Lower leg skin (tissue), 3 donors: Measurements from ENCODE around the gene KISS1R.

Experiments
- POLR2A ChIP-seq, 2 donors: fragments of 450-650 bp; IDR thresholded peaks; one replicate each; pipeline ENCODE4 v1.6.1; 2016 to 2017; ENCODE audit warnings: antibody characterized with exemption in 2 of 2, mild to moderate bottlenecking in 1 of 2, moderate library complexity in 1 of 2
- TF ChIP-seq, protein P1 (sequence below), 3 donors: fragments of 450-650 bp; IDR thresholded peaks; one replicate each; pipeline ENCODE4 v1.5.1; 2016; ENCODE audit warnings: antibody characterized with exemption in 3 of 3, mild to moderate bottlenecking in 3 of 3, moderate library complexity in 2 of 3

DNA sequence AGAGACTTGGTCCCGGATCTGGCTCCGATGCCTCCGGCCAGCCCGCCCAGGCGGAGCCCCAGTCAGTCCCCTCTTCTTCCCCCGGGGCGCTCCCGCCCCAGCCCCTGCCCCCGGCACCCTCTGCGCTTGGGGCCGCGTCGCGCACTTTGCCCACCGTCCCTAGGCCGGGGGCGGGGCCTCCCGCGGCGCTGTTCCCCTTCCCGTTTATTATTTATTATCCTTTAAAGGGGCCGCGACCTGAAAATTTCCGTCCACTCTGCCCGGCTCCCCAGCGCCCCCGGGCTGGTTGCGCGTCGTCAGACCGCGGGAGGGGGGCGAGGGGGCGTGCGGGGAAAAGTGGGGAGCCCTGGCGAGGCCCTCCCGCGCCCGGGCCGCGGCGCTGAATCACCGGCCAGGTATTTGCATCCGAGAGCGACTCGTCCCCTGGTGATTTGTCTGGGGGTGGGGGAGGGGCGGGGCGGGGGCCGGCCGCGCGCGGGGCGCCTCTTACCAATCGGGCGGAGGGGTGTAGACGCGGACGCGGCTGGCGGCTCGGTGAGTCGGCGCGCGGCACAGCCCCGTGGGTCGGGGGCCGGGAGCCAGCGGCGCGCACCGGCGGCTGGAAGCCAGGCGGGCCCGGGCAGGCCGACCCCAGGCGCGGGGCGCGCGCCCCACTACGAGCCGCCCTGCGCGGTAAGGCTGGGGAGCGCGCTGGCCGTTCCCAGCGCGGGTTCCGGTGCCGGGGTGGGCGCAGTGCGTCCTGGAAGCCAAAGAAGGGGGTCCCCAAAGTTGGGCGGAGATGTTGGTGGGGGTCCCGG, 8.6 kb downstream of the KISS1R start, which contains the start of gene ARID3A:
- TF ChIP-seq, protein P1, sequence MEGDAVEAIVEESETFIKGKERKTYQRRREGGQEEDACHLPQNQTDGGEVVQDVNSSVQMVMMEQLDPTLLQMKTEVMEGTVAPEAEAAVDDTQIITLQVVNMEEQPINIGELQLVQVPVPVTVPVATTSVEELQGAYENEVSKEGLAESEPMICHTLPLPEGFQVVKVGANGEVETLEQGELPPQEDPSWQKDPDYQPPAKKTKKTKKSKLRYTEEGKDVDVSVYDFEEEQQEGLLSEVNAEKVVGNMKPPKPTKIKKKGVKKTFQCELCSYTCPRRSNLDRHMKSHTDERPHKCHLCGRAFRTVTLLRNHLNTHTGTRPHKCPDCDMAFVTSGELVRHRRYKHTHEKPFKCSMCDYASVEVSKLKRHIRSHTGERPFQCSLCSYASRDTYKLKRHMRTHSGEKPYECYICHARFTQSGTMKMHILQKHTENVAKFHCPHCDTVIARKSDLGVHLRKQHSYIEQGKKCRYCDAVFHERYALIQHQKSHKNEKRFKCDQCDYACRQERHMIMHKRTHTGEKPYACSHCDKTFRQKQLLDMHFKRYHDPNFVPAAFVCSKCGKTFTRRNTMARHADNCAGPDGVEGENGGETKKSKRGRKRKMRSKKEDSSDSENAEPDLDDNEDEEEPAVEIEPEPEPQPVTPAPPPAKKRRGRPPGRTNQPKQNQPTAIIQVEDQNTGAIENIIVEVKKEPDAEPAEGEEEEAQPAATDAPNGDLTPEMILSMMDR (IDR thresholded peaks at IDR 0.05): no peak
- TF ChIP-seq POLR2A (IDR thresholded peaks at IDR 0.05): no peak
